H1 (cell line): ENCODE data around the gene NT5C3B. TPM values are rescaled to one million over a fixed set of nuclear protein-coding genes. Genes with fewer than 3 reads are reported as not detected.

ENCODE experiments used
- CREB1 ChIP-seq: IDR thresholded peaks from 2 replicates; pipeline ENCODE4 v1.6.1; 2012; ENCODE audit warnings: inconsistent platforms
- HDAC6 ChIP-seq: IDR thresholded peaks from one replicate; pipeline ENCODE4 v1.7.1; 2012; ENCODE audit warnings: low read depth, mild to moderate bottlenecking, inconsistent platforms, low read length, moderate library complexity
- MAFK ChIP-seq: IDR thresholded peaks from 2 replicates; pipeline ENCODE4 v1.6.1; 2012; ENCODE audit warnings: low read depth, mild to moderate bottlenecking, improper control_type of control experiment, low read length
- POLR2AphosphoS5 ChIP-seq: IDR thresholded peaks from 2 replicates; pipeline ENCODE4 v1.6.1; 2011; ENCODE audit warnings: low read depth, low read length
- TCF12 ChIP-seq: IDR thresholded peaks from 2 replicates; pipeline ENCODE4 v1.6.1; 2011; ENCODE audit warnings: low read depth, mild to moderate bottlenecking, low read length
- polyA plus RNA-seq, 7 experiments: library from polyadenylated mRNA; depleted of rRNA in 3 of 7; stranded (reverse) in 5 of 7; unstranded in 2 of 7; fragments of >200 nt in 5 of 7; fragments of 200-250 nt in 2 of 7; gene quantifications; 1 replicate in 5 of 7; 2 replicates in 1 of 7; 4 replicates in 1 of 7; pipeline versions ENCODE4 v1.2.1 to v1.2.3, GENCODE V29; 2011 to 2013; ENCODE audit warnings: missing spikeins in 2 of 7, mixed read lengths in 2 of 7
- total RNA-seq: library from RNA; stranded (reverse); fragmentation: NEBNext Ultra II Directional; extraction: Animal tissue kit (Norgen Biotek cat#: 25700); gene quantifications from 2 replicates; pipeline ENCODE4 v1.2.1, GENCODE V29; 2021
- TF ChIP-seq, protein P1 (sequence below): IDR thresholded peaks from 2 replicates; pipeline ENCODE4 v1.6.1; 2011; ENCODE audit warnings: low read length, improper control_type of control experiment

The NT5C3B gene
- total and polyA plus RNA-seq, 2 of the 8 experiments (the other 6 are each of a cell fraction or from before 2014, with no cell fraction given), result 68.7 to 94.5 TPM

DNA sequence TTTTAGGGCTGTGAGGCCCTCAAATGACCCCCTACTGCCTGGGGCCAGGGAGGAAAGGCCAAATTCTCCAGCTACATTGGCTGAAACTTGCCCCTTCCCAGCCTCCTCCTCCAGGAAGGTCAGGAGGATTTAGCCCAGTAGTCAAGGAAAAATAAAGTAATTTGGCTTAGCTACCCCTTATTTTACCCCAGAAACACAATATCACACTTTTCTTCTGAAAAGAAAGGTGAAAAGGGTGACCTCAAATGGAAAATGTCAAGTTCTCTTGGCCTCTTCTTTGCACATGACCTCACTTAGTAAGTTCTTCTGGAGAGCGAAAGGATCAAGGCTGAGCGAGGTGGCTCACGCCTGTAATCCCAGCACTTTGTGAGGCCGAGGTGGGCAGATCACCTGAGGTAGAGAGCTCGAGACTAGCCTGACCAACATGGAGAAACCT is 41.5 kb downstream of the NT5C3B start (continued):
- TF ChIP-seq POLR2AphosphoS5 (no peak), MAFK (no peak), HDAC6 (no peak), TCF12 (no peak), CREB1 (no peak)
- TF ChIP-seq, protein P1, sequence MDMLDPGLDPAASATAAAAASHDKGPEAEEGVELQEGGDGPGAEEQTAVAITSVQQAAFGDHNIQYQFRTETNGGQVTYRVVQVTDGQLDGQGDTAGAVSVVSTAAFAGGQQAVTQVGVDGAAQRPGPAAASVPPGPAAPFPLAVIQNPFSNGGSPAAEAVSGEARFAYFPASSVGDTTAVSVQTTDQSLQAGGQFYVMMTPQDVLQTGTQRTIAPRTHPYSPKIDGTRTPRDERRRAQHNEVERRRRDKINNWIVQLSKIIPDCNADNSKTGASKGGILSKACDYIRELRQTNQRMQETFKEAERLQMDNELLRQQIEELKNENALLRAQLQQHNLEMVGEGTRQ, result no peak
- TF ChIP-seq, all 59 proteins: peak for 0
